Measurements from ENCODE around the gene ALDH5A1.

The ALDH5A1 gene

GRCh38 chr6:24558516-24558915 is 63.7 kb downstream of the ALDH5A1 start:
- TF ChIP-seq, protein P1, sequence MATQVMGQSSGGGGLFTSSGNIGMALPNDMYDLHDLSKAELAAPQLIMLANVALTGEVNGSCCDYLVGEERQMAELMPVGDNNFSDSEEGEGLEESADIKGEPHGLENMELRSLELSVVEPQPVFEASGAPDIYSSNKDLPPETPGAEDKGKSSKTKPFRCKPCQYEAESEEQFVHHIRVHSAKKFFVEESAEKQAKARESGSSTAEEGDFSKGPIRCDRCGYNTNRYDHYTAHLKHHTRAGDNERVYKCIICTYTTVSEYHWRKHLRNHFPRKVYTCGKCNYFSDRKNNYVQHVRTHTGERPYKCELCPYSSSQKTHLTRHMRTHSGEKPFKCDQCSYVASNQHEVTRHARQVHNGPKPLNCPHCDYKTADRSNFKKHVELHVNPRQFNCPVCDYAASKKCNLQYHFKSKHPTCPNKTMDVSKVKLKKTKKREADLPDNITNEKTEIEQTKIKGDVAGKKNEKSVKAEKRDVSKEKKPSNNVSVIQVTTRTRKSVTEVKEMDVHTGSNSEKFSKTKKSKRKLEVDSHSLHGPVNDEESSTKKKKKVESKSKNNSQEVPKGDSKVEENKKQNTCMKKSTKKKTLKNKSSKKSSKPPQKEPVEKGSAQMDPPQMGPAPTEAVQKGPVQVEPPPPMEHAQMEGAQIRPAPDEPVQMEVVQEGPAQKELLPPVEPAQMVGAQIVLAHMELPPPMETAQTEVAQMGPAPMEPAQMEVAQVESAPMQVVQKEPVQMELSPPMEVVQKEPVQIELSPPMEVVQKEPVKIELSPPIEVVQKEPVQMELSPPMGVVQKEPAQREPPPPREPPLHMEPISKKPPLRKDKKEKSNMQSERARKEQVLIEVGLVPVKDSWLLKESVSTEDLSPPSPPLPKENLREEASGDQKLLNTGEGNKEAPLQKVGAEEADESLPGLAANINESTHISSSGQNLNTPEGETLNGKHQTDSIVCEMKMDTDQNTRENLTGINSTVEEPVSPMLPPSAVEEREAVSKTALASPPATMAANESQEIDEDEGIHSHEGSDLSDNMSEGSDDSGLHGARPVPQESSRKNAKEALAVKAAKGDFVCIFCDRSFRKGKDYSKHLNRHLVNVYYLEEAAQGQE (IDR thresholded peaks at IDR 0.05; ENCODE audit: insufficient read depth in 1 of 2, low read depth in 2 of 2, low read length in 2 of 2): no peak
- TF ChIP-seq TAF1 (IDR thresholded peaks at IDR 0.05; ENCODE audit: borderline replicate concordance, insufficient read depth, low read length) (no peak), POLR2AphosphoS5 (IDR thresholded peaks at IDR 0.05; ENCODE audit: low read depth, low read length) (no peak), SIN3A (IDR thresholded peaks at IDR 0.05; ENCODE audit: borderline replicate concordance, insufficient read depth, low read length) (no peak), FOXP2 (optimal IDR thresholded peaks at IDR 0.05; ENCODE audit: borderline replicate concordance, extremely low read depth, extremely low read length, insufficient read depth) (no peak)

DNA sequence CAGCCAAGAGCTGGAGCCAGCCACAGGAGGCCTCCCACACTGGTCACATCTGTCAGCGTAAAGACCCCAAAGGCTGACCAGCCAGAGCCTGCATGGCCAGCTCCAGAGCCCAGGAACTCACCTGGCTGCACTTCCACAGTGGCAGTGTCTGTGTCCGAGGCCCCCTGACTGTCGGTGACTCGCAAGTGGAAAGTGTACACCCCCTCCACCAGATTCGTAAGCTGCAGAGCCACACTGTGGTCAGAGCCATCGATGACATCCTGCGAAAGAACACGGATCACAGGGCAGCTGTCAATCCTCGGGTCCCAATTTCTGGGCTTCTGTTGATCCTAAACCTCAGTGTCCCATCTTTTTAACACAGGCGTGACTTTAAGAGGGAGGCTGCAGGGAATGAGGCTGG is 69.3 kb downstream of the ALDH5A1 start:
- TF ChIP-seq POLR2AphosphoS5 (IDR thresholded peaks at IDR 0.05; ENCODE audit: low read depth, low read length): no peak
- TF ChIP-seq TAF1 (IDR thresholded peaks at IDR 0.05; ENCODE audit: borderline replicate concordance, insufficient read depth, low read length): no peak
- TF ChIP-seq FOXP2 (optimal IDR thresholded peaks at IDR 0.05; ENCODE audit: borderline replicate concordance, extremely low read depth, extremely low read length, insufficient read depth): no peak
- TF ChIP-seq SIN3A (IDR thresholded peaks at IDR 0.05; ENCODE audit: borderline replicate concordance, insufficient read depth, low read length): no peak
- TF ChIP-seq, protein P1 (IDR thresholded peaks at IDR 0.05; ENCODE audit: insufficient read depth in 1 of 2, low read depth in 2 of 2, low read length in 2 of 2): no peak

- no peak for TF ChIP-seq POLR2AphosphoS5 (IDR thresholded peaks at IDR 0.05; ENCODE audit: low read depth, low read length)
- no peak for TF ChIP-seq TAF1 (IDR thresholded peaks at IDR 0.05; ENCODE audit: borderline replicate concordance, insufficient read depth, low read length)
- no peak for TF ChIP-seq FOXP2 (optimal IDR thresholded peaks at IDR 0.05; ENCODE audit: borderline replicate concordance, extremely low read depth, extremely low read length, insufficient read depth)
- no peak for TF ChIP-seq SIN3A (IDR thresholded peaks at IDR 0.05; ENCODE audit: borderline replicate concordance, insufficient read depth, low read length)
- TF ChIP-seq, protein P1 (IDR thresholded peaks at IDR 0.05; ENCODE audit: insufficient read depth in 1 of 2, low read depth in 2 of 2, low read length in 2 of 2): no peak
Measured at GRCh38 chr6:24565196-24565595, 70.4 kb downstream of the ALDH5A1 start.

DNA sequence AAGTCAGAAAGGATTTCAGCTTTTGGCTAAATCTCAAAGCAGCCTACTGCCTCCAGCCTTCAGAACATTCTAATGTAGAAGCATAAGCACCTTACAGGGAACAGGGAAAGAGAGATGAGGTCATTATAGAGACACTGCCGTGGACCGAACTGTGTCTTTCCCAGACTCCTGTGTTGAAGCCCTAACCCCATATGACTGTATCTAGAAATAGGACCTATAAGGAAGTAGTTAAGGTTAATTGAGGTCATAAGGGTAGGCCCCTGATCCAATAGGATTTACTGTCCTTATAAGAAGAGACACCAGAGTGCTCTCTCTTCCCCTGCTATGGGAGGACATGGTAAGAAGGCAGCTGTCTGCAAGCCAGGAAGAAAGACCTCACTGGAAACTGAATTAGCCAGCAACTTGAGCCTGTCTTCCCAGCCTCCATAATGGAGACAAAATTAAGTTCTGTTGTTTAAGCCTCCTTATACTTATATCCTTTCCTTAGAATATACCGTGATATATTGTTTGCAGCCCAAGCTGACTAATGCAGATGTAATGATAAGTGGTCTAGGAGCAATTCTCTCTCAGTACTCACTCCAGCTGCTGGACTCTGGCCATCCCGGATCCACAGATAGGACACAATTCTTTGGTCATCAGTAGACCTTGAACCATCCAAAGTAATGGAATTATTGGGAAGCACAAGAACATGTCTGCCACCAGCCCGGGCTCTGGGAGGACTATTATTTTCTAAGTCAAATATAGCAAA is 71.4 kb downstream of the ALDH5A1 start:
- TF ChIP-seq FOXP2 (optimal IDR thresholded peaks at IDR 0.05; ENCODE audit: borderline replicate concordance, extremely low read depth, extremely low read length, insufficient read depth) (no peak), TAF1 (IDR thresholded peaks at IDR 0.05; ENCODE audit: borderline replicate concordance, insufficient read depth, low read length) (no peak), SIN3A (IDR thresholded peaks at IDR 0.05; ENCODE audit: borderline replicate concordance, insufficient read depth, low read length) (no peak), POLR2AphosphoS5 (IDR thresholded peaks at IDR 0.05; ENCODE audit: low read depth, low read length) (no peak)
- TF ChIP-seq, protein P1 (IDR thresholded peaks at IDR 0.05; ENCODE audit: insufficient read depth in 1 of 2, low read depth in 2 of 2, low read length in 2 of 2): no peak

Data from PFSK-1 (cell line).